K562 (cell line): ENCODE data around the gene ZNF521. TPM values are rescaled to one million over a fixed set of nuclear protein-coding genes. Genes with fewer than 3 reads are reported as not detected.

Source experiments
- ATAC-seq: fragments of 200-7000 bp; cut with Tn5 transposase; 3 replicates; pipeline ENCODE4 v1.9.1; 2020; ENCODE audit warnings: moderate library complexity
- BruUV-seq: library from RNA; stranded (reverse); fragments of 400-500 nt; replicated peaks from 2 replicates; lab custom pipeline; 2021; lab: Mats Ljungman, UMichigan
- CTCF ChIA-PET: fragments of 300-600 bp; formaldehyde crosslinking; extraction: SDS; loops from one replicate; lab custom pipeline; 2021; ENCODE audit warnings: low intra/inter-chr PET ratio; lab: Yijun Ruan, JAX
- POLR2A ChIA-PET: fragments of 300-600, 350-650 bp; sonication (Branson Sonifier 250); formaldehyde crosslinking; extraction: SDS; loops from one replicate; lab custom pipeline; 2021; ENCODE audit warnings: antibody characterized with exemption, inconsistent platforms; lab: Yijun Ruan, JAX
- DNase-seq, 4 experiments: peaks; one replicate each; pipeline versions ENCODE4 v3.0.0 to v3.0.0-alpha.2; 2011 to 2018; ENCODE audit warnings: low spot score in 3 of 4, mixed read lengths in 3 of 4; ENCODE audit errors: extremely low read depth in 1 of 4
- FAIRE-seq: peaks from 2 replicates; lab custom pipeline; 2011; peaks lifted over from hg19 to GRCh38; lab: Jason Lieb, UNC
- H2AFZ ChIP-seq: 2 replicates; pipeline ENCODE4 v1.6.0; 2011; ENCODE audit warnings: low read depth, low read length, control low read depth, inconsistent platforms
- H3K27ac ChIP-seq: fragments of 200-600 bp; 3 replicates; pipeline ENCODE4 v1.8.0; 2011; ENCODE audit warnings: low read depth, mild to moderate bottlenecking, control low read depth, inconsistent platforms, low read length, moderate library complexity, mixed read lengths; ENCODE audit errors: extremely low read depth
- H3K27me3 ChIP-seq, 2 experiments: fragments of 300-600 bp in 1 of 2; 2 replicates in 1 of 2; 3 replicates in 1 of 2; pipeline versions ENCODE4 v1.6.0 to v1.8.0; 2011; ENCODE audit warnings: inconsistent platforms in 2 of 2, low read length in 2 of 2, mild to moderate bottlenecking in 1 of 2, mixed read lengths in 1 of 2, moderate library complexity in 1 of 2; ENCODE audit not compliant: control insufficient read depth in 2 of 2, insufficient read depth in 2 of 2
- H3K36me3 ChIP-seq: fragments of 300-600 bp; 3 replicates; pipeline ENCODE4 v1.8.0; 2011; ENCODE audit warnings: mild to moderate bottlenecking, low read length, inconsistent platforms; ENCODE audit not compliant: control insufficient read depth, insufficient read depth
- H3K4me1 ChIP-seq, 2 experiments: fragments of 200-600 bp in 1 of 2; replicated peaks in 1 of 2; 2 replicates in 1 of 2; 3 replicates in 1 of 2; pipeline versions ENCODE4 v1.5.1 to v1.8.0; 2011; ENCODE audit warnings: inconsistent platforms in 2 of 2, low read length in 2 of 2, mild to moderate bottlenecking in 1 of 2, mixed read lengths in 1 of 2, moderate library complexity in 1 of 2; ENCODE audit not compliant: control insufficient read depth in 2 of 2, insufficient read depth in 2 of 2
- H3K4me2 ChIP-seq: 2 replicates; pipeline ENCODE4 v1.6.1; 2011; ENCODE audit warnings: low read length, control low read depth, inconsistent platforms, mixed read lengths; ENCODE audit not compliant: insufficient read depth
- H3K4me3 ChIP-seq: fragments of 200-600 bp; sonication (generic), shearing (Covaris generic); 2 replicates; pipeline ENCODE4 v1.5.1; 2016; ENCODE audit warnings: control low read depth, inconsistent platforms
- H3K79me2 ChIP-seq: fragments of 200-600 bp; 3 replicates; pipeline ENCODE4 v1.8.0; 2011; ENCODE audit warnings: low read length, inconsistent platforms; ENCODE audit not compliant: control insufficient read depth, insufficient read depth
- H3K9ac ChIP-seq, 2 experiments: 2 replicates each; pipeline versions ENCODE4 v1.6.0 to v1.6.1; 2011; ENCODE audit warnings: low read depth in 2 of 2, low read length in 2 of 2, control low read depth in 1 of 2, inconsistent platforms in 1 of 2, mild to moderate bottlenecking in 1 of 2, mixed read lengths in 1 of 2; ENCODE audit not compliant: insufficient read depth in 1 of 2
- H3K9me1 ChIP-seq: one replicate; pipeline ENCODE4 v1.6.0; 2011; ENCODE audit warnings: inconsistent platforms, mild to moderate bottlenecking, low read length, moderate library complexity; ENCODE audit not compliant: control insufficient read depth, insufficient read depth
- H3K9me3 ChIP-seq: replicated peaks from 2 replicates; pipeline ENCODE4 v1.5.1; 2011; ENCODE audit warnings: low read depth, low read length, inconsistent platforms; ENCODE audit not compliant: control insufficient read depth, insufficient read depth
- H4K20me1 ChIP-seq: replicated peaks from 2 replicates; pipeline ENCODE4 v1.6.1; 2011; ENCODE audit warnings: low read length, inconsistent platforms, mixed read lengths; ENCODE audit not compliant: control insufficient read depth, insufficient read depth
- HNRNPLL ChIP-seq: fragments of 200-400 bp; formaldehyde crosslinking; IDR thresholded peaks from 2 replicates; pipeline ENCODE4 v1.6.1; 2017; ENCODE audit warnings: low read length, low read depth, mild to moderate bottlenecking; ENCODE audit not compliant: poor library complexity, severe bottlenecking
- WGBS: fragments of 100-300 bp; shearing (Covaris generic); methylation state at CpG from one replicate; pipeline ENCODE4 v1.1.6; 2016; ENCODE audit warnings: low coverage, mixed read lengths; ENCODE audit not compliant: insufficient coverage; ENCODE audit errors: missing lambda C conversion rate; 5-methylcytosine and 5-hydroxymethylcytosine counted together
- in situ Hi-C: fragments of 300-500 bp; cut with MboI; formaldehyde crosslinking; loops from 4 replicates; pipeline ENCODE4 v1.15.0; 2018; ENCODE audit warnings: inconsistent platforms, mixed read lengths
- intact Hi-C: fragments of 100-400 bp; cut with micrococcal nuclease; formaldehyde crosslinking; loops from 2 replicates; pipeline ENCODE4 v1.14.2; 2022
- polyA plus RNA-seq, 8 experiments: library from polyadenylated mRNA; depleted of rRNA in 4 of 8; stranded (reverse) in 5 of 8; unstranded in 3 of 8; fragments of >200 nt; fragmentation: Nextera tagmentation in 2 of 8; fragmentation: Illumina TruSeq in 1 of 8; extraction: Ambion mirVana in 2 of 8; extraction: Trizol in 1 of 8; gene quantifications; 2 replicates each; pipeline versions ENCODE4 v1.2.1 to v1.2.3, GENCODE V29; 2011 to 2014; ENCODE audit warnings: inconsistent platforms in 1 of 8, missing spikeins in 1 of 8
- total RNA-seq, 7 experiments: library from RNA; depleted of rRNA in 6 of 7; stranded (reverse); fragments of >200 nt in 6 of 7; fragmentation: Illumina TruSeq in 2 of 7; extraction: Trizol in 2 of 7; gene quantifications; 2 replicates each; pipeline versions ENCODE4 v1.2.1 to v1.2.3, GENCODE V29; 2011 to 2021; ENCODE audit warnings: low replicate concordance in 1 of 7
- TF ChIP-seq, protein P1 (sequence below), 2 experiments: IDR thresholded peaks in 1 of 2; conservative IDR thresholded peaks in 1 of 2; 2 replicates each; pipeline ENCODE4 v1.6.1; 2016; ENCODE audit warnings: low read depth in 2 of 2, mild to moderate bottlenecking in 1 of 2, missing compliant biosample characterization in 1 of 2, missing genetic modification characterization in 1 of 2, moderate library complexity in 1 of 2
- TF ChIP-seq, protein P2 (sequence below): sonication (generic); formaldehyde crosslinking; IDR thresholded peaks from 2 replicates; pipeline ENCODE4 v1.5.0; 2020; ENCODE audit warnings: missing genetic modification reagents

Gene ZNF521
- total and polyA plus RNA-seq, 9 of the 15 experiments (the other 6 are each of a cell fraction or from before 2014, with no cell fraction given): 1.2 to 5.8 (median 1.6) TPM

DNA sequence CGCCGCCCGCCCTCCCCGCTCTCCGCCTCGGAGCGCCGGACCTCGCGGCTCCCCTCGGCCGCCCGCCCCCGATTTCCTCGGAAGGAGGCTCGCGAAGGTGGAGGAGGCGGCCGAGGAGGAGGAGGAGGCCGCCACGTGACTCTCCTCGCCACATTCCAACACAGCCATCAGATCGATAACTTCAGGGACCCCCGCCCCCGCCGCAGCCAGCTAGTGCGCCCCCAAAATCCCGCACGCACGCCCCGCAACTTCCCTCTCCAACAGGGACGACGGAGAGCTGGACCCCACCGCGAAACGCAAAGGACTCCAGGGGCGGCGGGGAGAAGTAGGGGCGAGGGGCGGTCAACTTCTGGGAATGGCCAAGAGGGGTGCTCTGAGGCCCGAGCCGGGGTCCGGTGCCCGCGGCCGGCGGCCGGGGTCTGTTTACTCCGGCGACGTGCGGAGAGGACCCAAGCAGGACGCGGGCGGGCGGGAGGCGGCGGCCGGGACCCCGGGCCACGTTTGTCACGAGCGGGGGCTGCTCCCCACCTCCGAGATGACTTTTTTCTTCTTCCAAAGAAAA is 2.0 kb downstream of the ZNF521 start:
- WGBS: 41% methylated on average over 27 of the region's 64 CpGs
- Histone ChIP-seq H3K9me3 (no peaks in the 10 kb centered on the region), H2AFZ (no peak overlapping the region), H3K4me3 (no peak overlapping the region), H3K27ac (no peak overlapping the region), H3K79me2 (no peaks in the 10 kb centered on the region), H4K20me1 (no peaks in the 10 kb centered on the region), H3K4me1 (peaks cover 0 to 23% of the 10 kb centered on the region in 2 experiments; a peak in 1 of 5 replicates), H3K36me3 (no peaks in the 10 kb centered on the region), H3K9me1 (no peaks in the 10 kb centered on the region), H3K9ac (no peak overlapping the region), H3K27me3 (peaks cover 0 to 4% of the 10 kb centered on the region in 2 experiments; a peak in 1 of 5 replicates), H3K4me2 (no peak overlapping the region)
- in situ Hi-C loops: no loop called here
- no peak for DNase-seq
- intact Hi-C loops: loop anchor here (5.0 kb wide), 1 partner anchor 113 kb away; no protein-coding TSS in a partner anchor
- ChIA-PET CTCF (no interaction called here), POLR2A (no interaction called here)
- no peak for FAIRE-seq
- TF ChIP-seq, protein P1, sequence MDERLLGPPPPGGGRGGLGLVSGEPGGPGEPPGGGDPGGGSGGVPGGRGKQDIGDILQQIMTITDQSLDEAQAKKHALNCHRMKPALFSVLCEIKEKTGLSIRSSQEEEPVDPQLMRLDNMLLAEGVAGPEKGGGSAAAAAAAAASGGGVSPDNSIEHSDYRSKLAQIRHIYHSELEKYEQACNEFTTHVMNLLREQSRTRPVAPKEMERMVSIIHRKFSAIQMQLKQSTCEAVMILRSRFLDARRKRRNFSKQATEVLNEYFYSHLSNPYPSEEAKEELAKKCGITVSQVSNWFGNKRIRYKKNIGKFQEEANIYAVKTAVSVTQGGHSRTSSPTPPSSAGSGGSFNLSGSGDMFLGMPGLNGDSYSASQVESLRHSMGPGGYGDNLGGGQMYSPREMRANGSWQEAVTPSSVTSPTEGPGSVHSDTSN (CRISPR knock-in tag; IDR thresholded peaks at IDR 0.05; ENCODE audit: low read depth): no peak
- TF ChIP-seq, protein P1 (tag; conservative IDR thresholded peaks at IDR 0.05; ENCODE audit: low read depth): no peak
- TF ChIP-seq HNRNPLL: no peak
- TF ChIP-seq, protein P2, sequence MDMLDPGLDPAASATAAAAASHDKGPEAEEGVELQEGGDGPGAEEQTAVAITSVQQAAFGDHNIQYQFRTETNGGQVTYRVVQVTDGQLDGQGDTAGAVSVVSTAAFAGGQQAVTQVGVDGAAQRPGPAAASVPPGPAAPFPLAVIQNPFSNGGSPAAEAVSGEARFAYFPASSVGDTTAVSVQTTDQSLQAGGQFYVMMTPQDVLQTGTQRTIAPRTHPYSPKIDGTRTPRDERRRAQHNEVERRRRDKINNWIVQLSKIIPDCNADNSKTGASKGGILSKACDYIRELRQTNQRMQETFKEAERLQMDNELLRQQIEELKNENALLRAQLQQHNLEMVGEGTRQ (CRISPR knock-in tag): peak; percentile 29; the same call in 1 of the 2 replicates
- BruUV-seq: no TSS peak
- ATAC-seq: no peak
